Stimulated activated CD4-positive, alpha-beta T cell treated with anti-CD3 and anti-CD28 coated beads, Interleukin-1b, Interleukin-23, amount 100 ng/mL, for 4 hours (primary cell): Measurements from ENCODE around the gene OXSR1.
"Not testable (repeated sequence)": the region's sequence is repeated elsewhere in the genome, so short reads cannot be mapped to it uniquely, and the experiment has no call there.

Experiments
- DNase-seq, 2 donors: peaks; one replicate each; pipeline ENCODE4 v3.0.0-alpha.2; 2020; ENCODE audit warnings: low read depth in 2 of 2

Gene OXSR1

DNA sequence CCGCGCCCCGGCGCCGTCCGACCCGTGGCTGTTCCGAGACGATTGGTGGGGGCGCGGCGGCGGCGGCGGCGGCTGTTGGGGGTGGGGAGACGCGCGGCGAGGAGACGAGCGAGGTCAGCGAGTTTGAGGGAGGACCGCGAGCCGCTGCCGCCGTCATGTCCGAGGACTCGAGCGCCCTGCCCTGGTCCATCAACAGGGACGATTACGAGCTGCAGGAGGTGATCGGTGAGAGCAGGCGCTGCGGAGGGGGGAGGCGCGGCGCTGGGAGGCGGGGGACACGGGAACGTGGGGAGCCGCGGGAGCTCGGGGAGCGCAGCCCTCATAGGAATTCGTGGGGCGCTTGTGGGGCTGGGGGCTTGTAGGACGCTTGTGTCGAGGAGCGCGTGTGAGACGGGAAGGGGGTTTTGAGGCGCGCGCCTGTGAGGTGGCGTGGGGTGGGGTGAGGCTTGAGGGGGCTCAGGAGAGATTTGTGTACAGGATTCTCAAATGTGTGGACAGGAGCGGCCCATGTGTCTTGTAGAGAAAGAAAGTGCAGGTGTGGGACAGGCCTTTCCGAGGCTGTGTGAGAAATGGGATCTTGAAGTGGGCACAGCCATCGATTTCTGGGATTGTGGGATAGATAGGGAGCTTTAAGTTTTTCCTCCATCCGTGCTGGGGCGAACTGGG is 518 bp downstream of the OXSR1 start:
- DNase-seq, result no peak

DNA sequence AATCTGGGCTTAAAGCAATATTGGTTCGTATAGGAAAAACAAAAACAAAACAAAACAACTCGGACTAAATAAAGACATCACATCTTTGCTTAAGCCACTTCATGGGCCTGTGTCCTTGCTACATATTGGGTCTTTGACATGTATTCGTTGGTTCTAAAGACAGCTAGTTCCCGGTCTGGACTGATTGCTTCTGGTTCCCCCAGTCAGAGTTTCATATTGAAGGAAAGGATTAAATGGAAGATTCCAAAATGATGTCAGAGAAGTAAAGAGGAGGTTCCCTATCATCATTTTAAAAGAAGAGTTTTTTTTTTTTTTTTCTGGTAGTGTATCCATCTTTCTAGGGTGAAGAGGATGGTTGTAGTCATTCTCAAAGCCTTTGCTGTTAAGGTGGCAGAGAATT is 2.3 kb downstream of the OXSR1 start:
- DNase-seq, result no peak

DNA sequence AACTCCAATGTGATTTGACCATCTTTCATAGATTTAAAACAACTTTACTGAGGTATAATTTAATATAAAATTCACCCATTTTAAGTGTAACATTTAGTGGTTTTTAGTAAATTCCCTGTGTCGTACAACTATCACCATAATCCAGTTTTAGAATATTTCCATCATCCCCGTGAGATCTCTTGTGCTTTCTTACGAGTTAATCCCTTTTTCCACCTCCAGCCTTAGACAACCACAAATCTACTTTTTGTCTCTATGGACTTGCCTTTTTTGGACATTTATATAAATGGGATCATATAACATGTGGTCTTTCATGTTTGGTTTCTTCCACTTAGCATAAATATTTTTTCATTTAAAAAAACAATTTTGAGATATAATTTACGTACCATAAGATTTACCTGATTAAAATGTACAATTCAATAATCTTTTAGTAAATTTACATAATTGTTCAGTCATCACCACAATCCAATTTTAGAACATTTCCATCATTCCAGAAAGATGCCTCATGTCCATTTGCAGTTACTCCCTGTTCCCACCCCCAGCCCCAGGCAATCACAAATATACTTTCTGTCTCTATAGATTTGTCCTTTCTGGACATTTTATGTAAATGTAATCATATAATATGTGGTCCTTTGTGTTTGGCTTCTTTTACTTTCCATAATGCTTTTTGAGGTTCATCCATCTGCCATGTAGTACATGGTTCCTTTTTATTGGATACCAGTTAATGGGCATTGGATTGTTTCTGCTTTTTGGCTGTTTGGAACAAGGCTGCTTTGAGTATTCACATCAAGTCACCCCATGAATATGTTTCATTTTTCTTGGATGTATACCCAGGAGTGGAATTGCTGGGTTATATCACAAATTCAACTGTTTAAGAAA is 3.1 kb downstream of the OXSR1 start:
- DNase-seq, result no peak

DNA sequence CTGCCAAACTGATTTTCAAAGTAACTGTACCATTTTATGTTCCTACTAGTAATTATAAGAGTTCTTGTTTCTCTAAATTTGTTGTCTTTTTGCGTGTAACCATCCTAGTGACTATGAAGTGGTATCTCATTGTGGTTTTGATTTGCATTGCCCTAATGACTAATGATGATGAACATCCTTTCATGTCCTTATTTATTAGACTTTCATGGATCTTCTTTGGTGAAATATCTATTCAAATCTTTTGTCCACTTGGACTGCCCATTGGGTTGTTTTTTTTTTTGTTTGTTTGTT is 3.6 kb downstream of the OXSR1 start:
- DNase-seq, result no peak

DNA sequence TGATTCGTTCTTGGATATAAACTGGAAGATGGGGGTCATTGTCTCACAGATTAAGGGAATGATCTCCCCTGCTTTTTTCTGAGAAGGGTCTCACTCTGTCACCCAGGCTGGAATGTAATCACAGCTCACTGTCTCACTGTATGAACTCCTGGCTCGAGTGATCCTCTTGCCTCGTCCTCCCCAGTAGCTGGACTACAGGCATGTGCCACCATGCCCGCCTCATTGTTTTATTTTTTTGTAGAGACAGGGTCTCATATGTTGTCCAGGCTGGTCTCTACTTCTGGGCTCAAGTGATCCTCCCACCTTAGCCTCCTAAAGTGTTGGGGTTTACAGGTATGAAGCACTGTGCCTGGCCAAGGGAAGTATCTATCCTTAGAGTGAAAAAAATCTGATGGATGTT is 5.4 kb downstream of the OXSR1 start:
- no peak for DNase-seq

DNA sequence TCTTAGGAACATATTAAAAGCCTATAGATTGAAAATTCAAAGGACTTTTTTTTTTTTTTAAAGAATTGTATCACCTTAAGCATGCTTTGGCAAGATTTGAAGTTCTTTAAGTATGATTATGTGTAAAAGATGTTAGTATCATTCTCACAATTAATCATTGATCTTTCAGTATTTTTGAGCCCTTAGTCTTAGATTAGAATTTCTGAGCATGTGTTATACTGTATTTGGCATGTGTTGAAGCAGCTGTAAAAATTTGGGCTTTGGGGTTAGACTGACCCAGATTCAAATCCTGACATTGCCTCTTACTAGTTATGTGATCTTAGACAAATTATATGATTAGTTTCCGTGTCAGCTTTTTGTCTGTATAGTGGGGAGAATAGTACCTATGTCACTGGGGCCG is 6.3 kb downstream of the OXSR1 start:
- no peak for DNase-seq

DNA sequence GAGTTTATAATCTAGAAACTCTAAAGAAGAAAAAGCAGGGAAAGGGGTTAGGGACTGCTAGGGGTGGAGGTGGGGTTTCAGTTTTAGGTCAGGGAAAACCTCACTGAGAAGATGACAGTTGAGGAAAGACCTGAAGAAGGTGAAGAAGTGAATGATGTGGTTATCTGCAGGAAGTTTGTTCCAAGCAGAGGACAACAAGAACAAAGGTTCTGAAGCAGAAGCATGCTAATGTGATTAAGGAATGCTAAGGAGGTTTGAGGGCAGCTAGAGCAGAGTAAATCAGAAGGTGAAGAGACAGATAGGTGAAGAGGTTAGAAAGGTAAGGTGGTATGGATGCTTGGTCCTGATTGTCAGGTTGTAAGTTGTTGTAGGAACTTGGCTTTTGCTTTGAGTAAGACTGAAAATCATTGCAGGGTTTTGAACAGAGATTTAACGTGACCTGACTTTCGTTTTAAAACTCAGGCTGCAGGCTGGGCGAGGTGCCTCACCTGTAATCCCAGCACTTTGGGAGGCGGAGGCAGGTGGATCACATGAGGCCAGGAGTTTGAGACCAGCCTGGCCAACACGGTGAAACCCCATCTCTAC is 8.6 kb downstream of the OXSR1 start:
- no peak for DNase-seq

DNA sequence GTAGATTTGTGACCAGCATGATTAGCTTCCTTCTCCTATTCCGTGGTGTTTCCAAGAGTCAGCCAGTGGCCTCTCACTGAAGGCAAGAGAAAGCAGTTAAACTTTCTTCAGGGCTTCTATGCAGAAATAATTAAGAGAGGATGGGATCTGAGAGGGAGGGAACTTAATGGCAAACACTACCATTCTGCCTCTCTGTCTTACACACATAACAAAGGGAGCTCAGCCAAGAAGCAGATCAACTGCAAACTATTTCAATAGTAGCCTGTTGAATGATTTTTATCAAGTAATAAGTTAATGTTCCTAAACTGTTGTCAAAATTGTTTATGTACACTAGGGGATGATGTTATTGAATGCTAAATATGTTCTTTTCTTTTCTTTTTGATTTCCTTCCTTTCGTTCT is 11.8 kb downstream of the OXSR1 start:
- no peak for DNase-seq

DNA sequence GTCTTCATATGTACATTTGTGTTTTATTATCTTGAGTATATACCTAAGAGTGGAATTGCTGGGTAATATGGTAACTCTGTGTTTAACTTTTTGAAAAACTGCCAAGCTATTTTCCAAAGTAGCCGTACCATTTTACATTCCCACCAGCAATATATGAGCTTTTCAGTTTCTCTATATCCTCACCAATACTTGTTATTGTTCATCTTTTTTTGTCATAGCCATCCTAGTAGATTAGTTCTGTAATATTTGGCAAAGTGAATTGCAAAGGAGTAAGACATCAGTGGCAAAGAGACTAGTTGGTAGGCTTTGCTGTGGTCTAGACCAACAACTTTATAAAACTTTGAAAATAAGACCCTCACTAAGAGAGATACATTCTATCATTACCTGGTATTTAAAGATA is 21.4 kb downstream of the OXSR1 start:
- DNase-seq, result no peak

DNA sequence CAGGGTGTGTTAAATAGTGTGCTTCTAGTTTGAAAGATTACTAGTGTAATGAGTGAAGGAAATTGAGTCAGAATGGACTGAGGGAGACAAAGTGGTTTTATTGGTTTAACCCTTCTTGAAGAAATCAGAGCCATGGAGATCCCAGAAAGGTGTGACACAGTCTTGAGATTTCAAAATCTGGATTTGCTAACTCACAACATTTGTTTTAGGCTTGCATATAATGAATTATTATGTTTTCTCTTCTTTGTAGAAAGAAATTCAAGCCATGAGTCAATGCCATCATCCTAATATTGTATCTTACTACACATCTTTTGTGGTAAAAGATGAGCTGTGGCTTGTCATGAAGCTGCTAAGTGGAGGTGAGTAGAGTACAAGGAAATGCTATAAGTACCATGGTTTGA is 25.1 kb downstream of the OXSR1 start:
- no peak for DNase-seq

DNA sequence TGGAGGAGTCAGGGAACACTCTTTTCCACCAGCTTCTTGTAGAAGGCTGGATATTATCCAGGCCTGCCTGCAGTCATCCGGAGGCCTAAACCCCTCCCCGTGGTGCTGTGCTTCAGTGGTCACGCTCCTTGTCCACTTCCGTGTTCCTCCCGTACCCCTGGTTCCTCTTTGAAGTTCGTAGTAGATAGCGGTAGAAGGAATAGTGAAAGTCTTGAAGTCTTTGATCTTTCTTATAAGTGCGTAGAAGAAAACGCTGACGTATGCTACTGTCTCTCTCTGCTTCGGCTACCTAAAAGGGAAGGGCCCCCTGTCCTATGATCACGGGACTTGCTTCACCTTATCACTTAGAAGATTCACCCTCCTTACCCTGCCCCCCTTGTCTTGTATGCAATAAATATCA is 37.6 kb downstream of the OXSR1 start:
- DNase-seq, result not testable (repeated sequence)

DNA sequence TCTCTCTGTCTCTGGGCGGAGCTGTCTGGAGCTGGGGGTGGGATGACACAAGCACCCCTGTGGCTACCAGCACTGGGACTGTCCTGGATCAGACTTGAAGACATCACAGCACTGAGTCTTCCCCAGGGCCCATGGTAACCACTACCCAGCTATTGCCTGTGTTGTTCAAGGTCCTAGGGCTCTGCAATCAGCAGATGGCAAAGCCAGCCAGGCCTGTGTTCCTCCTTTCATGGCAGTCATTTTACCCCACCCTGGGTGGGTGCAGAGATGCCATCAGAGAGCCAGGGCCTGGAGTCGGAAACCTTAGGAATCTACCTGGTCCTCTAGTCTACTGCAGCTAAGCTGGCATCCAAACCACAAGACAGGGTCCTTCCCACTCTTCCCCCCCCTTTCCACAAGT is 38.4 kb downstream of the OXSR1 start:
- DNase-seq, result no peak

DNA sequence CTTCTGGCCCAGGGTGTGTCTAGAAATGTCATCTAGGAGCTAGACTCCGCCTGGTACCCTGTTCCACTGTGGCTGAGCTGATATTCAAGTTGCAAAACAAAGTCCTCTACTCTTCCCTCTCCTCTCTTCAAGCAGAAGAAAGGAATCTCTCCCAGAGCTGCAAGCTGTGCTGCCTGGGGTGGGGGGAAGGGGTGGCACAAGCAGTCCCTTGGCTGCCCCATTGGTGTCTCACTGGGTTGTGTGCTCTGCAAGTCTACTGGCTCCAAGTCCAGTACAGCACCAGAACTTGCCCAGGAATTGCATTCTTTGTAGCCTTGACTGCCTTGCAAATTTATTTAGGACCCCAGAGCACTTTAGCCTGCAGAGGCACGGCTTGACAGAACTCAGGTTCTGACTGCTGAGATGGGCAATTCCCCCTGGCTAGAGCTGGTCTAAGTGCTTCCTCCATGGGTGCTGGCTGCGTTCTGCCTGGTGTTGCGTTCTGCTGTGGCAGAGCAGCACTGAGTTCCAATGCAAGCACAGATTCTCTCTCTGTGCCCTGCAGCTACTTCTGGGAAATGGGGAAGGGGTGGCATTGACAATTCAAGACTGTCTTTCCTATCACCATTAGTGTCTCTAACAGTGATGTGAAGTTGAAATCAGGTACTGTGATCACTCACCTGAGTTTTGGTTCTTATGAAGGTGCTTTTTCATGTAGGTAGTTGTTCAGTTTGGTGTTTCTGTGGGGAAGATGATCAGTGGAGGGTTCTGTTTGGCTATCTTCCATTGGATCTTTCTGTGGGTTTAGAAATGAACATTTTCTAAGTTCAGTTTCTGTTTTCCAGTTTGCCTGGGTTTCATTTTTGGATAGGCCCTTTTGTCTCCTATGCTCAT is 39.5 kb downstream of the OXSR1 start:
- no peak for DNase-seq

DNA sequence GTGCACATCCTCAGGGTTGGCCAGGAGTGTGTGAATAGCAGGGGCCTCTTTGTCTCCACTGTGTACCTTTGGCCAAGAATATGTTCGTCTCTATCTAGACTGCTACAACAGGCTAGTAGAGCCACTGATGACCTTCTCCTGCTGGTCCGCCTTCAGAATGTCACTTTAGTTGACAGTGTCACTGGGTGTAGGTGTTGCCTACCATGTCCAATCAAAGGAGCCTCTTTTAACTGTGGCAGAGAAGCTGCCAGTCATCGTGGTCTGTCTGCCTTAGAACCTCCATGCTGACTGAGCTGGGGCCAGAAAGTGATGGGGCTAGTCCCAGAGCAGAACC is 40.1 kb downstream of the OXSR1 start:
- DNase-seq, result no peak

DNA sequence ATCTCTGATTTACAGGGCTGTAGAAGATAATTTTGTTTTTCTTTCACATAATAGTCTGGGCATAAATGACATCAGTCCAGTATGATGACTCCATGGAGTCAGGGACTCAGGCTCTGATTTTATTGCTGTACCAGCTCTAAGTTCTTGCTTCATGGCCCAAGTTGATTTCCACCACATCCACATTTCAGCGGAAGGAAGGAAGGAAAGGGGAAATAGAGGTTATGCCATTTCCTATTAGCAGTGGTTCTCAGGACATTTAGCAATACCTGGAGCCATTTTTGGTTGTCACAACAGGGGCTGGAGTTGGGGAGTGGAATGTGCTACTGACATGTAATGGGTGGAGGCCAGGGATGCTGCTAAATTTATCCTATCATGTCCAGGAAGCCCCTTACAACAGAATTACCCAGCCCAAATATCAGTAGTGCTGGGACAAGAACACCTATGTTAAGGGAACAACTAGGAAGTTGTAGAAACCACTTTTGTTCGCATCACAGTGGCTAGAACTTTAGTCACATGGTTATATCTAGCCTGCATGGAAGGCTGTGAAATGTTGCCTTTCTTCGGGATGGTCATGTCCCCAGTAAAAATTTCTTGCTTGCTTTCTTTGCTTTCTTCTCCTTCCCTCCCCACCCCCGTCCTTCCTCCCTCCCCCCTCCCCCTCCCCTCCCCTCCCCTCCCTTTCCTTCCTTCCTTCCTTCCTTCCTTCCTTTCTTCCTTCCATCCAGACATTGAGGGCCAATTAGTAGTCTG is 42.1 kb downstream of the OXSR1 start:
- no peak for DNase-seq

DNA sequence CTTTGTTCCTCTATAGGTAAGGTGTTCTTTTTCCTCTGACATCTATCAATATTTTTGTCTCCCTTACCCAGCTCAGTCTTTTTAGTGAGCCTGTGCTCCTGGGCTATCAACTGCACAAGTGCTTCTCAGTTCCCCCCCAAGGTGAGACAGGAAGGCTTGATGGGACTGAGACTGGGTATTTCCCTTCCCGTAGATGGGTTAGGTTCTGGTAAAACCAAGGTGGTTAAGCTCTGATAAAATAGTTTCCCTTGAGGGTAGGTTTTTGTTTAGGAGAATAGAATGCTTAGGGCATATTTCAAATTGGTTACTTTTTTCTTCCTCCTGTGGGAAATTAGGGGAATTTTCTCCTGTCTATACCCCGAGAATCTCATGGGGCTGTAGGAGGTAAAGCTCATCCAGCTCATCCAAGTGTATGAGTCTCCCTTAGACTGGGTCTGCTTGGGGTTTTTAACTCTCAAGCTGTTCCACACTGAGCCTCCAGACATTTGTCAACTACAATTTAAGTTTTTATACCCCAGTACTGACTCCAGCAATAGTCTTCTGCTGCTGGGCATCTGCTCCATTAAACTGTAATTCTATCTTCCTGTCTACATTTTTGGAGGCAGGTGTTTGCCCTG is 44.9 kb downstream of the OXSR1 start:
- no peak for DNase-seq

DNA sequence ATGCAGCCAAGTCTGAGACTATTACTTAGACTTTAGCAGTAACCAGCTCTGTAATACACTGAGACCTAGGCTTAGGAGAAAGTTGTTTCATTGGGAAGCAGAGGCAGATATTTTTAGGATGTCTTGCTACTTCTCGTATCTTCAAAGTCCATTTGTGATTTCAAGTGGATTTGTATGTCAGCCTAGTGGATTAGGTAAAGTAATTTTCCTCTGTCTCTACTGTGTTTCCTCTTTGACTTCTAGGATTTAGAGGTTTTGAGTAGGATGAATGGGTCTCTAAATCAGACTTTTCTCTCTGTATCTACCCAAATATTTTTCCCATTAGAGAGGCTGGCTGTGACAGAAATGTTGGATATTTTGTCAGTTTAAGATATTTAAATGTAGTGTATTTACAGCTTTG is 46.8 kb downstream of the OXSR1 start:
- no peak for DNase-seq

DNA sequence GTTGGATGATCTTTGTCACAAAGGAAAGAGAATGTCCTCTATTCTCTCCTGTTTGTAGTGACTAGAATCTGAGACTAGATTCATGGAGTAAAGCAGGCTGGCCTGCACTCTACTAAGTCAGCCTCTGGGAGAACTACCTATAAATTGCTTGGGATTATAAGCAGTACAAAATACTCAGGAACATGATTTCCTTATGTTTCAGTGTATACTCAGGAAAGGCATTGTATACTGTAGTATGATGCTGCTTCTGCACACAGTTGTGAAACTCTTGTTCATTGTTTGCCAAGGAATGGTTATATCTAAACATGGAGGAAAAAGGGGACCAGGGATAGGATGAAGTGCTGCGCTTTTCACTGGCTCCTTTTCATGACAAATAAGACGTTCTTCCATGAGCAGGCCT is 49.2 kb downstream of the OXSR1 start:
- no peak for DNase-seq

DNA sequence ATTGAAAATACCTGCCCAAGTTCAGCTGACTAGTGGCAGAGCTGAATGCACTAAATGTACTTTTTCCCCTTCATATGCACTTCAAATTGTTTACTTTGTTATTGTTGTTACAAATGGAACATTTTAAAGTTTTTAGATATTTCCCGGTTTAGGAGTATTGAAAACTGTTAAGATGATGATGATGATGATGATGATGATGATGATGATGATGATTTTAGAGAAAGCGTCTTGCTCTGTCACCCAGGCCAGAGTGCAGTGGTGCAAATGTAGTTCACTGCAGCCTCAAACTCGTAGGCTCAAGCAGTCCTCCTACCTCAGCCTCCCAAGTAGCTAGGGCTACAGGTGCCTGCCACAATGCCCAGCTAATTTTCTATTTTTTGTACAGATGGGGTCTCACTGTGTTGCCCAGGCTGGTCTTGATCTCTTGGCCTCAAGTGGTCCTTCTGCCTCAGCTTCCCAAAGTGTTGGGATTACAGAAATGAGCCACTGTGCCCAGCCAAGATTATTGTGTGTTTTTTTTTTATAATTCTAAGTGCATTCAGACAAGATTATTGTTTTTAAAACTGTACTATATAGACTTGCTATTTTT is 54.4 kb downstream of the OXSR1 start:
- no peak for DNase-seq

DNA sequence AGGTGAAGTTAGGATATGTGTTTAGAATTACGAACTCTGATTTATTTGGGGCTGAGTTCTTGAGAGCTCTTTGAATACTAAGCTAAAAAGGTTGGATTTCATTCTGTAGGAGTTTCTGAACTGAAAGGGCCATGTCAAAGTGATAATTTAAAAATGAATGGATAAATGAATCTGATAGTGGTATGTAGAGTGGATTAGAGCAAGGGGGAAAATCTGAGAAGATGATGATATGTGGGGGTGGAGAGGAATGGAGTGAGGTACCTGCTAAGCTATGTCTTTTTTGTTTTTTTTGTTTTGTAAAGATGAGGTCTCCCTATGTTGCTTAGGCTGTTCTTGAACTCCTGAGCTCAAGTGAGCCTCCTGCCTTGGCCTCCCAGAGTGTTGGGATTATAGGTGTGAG is 55.7 kb downstream of the OXSR1 start:
- DNase-seq, result no peak

DNA sequence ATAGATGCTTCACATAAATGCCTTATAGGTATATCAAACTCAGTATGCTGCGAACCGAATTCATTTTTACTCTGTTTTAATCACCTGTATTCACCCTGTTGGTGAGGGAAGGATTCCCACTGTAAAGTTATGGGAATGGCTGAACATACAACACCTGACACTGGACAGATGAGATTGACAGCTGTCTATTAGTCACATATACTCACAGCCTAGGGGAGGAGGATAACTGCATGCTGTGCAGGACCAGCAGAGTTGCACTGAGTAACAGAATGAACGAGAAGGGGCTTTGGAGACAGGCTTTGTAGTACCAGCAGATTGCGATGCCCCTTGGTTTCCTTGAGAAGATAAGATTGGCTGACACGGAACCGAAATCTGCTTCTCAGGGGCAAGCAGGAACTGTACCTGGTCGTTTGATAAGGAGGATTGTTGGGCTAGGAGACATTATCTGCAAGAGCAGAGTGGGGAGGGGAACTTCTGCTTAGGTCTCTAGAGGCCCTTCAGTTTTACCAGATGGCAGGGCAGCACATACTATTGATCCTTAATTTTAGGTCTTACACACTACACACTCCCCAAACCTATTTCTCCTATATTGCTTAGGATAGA is 56.8 kb downstream of the OXSR1 start:
- no peak for DNase-seq
